Hepatocyte (in vitro differentiated cells): ENCODE measurements around the gene MAPK8. TPM values are rescaled to one million over a fixed set of nuclear protein-coding genes. Genes with fewer than 3 reads are reported as not detected.
A peak's percentile ranks its signal among the peaks of the same experiment; 100 is the strongest.

Source experiments
- DNase-seq: peaks from one replicate; pipeline ENCODE4 v3.0.0-alpha.2; 2016; ENCODE audit warnings: low spot score
- H2AFZ ChIP-seq: fragments of 200-600 bp; sonication (generic); 2 replicates; pipeline ENCODE4 v1.6.0; 2016; ENCODE audit warnings: antibody characterized with exemption, mild to moderate bottlenecking
- H3K27ac ChIP-seq: fragments of 200-600 bp; sonication (generic); 2 replicates; pipeline ENCODE4 v1.5.1; 2016; ENCODE audit warnings: mild to moderate bottlenecking
- H3K27me3 ChIP-seq: fragments of 200-600 bp; sonication (generic); 2 replicates; pipeline ENCODE4 v1.6.1; 2016
- H3K36me3 ChIP-seq: fragments of 200-600 bp; sonication (generic); replicated peaks from 2 replicates; pipeline ENCODE4 v1.5.1; 2016; ENCODE audit warnings: low read depth; ENCODE audit not compliant: insufficient read depth
- H3K4me1 ChIP-seq: fragments of 200-600 bp; sonication (generic); 2 replicates; pipeline ENCODE4 v1.5.1; 2016; ENCODE audit warnings: mild to moderate bottlenecking, moderate library complexity; ENCODE audit not compliant: insufficient read depth
- H3K4me2 ChIP-seq: fragments of 200-600 bp; sonication (generic); 2 replicates; pipeline ENCODE4 v1.6.0; 2016
- H3K4me3 ChIP-seq: fragments of 200-600 bp; sonication (generic); 2 replicates; pipeline ENCODE4 v1.5.1; 2016; ENCODE audit warnings: mild to moderate bottlenecking
- H3K79me2 ChIP-seq: fragments of 200-600 bp; sonication (generic); 2 replicates; pipeline ENCODE4 v1.6.0; 2017; ENCODE audit warnings: mild to moderate bottlenecking
- H3K9me2 ChIP-seq: fragments of 200-600 bp; sonication (generic); replicated peaks from 2 replicates; pipeline ENCODE4 v1.6.0; 2017; ENCODE audit warnings: mild to moderate bottlenecking; ENCODE audit not compliant: insufficient read depth
- H3K9me3 ChIP-seq: fragments of 200-600 bp; sonication (generic); 2 replicates; pipeline ENCODE4 v1.5.1; 2016; ENCODE audit warnings: low read depth, mild to moderate bottlenecking
- H4K20me1 ChIP-seq: fragments of 200-600 bp; sonication (generic); 2 replicates; pipeline ENCODE4 v1.6.0; 2016; ENCODE audit warnings: mild to moderate bottlenecking; ENCODE audit not compliant: insufficient read depth, poor library complexity, severe bottlenecking
- CTCF ChIP-seq: fragments of 200-600 bp; sonication (generic); IDR thresholded peaks from 2 replicates; pipeline ENCODE4 v1.5.1; 2016; ENCODE audit warnings: antibody characterized with exemption, mild to moderate bottlenecking; ENCODE audit not compliant: poor library complexity
- EZH2 ChIP-seq: fragments of 200-600 bp; sonication (generic); IDR thresholded peaks from 2 replicates; pipeline ENCODE4 v1.6.1; 2016; ENCODE audit warnings: antibody characterized with exemption, mild to moderate bottlenecking, borderline replicate concordance
- EZH2phosphoT487 ChIP-seq: fragments of 200-600 bp; sonication (generic); IDR thresholded peaks from one replicate; pipeline ENCODE4 v1.6.1; 2018; ENCODE audit warnings: antibody characterized with exemption, mild to moderate bottlenecking, low read depth, moderate library complexity; ENCODE audit not compliant: unreplicated experiment, severe bottlenecking
- WGBS: methylation state at CpG from one replicate; pipeline ENCODE4 v1.1.6; 2016; ENCODE audit warnings: low lambda C conversion rate; ENCODE audit errors: missing lambda C conversion rate; 5-methylcytosine and 5-hydroxymethylcytosine counted together
- polyA plus RNA-seq: library from polyadenylated mRNA; unstranded; fragments of >200 nt; fragmentation: Nextera tagmentation; extraction: Ambion mirVana; gene quantifications from 2 replicates; pipeline ENCODE4 v1.2.1, GENCODE V29; 2016
- total RNA-seq: library from RNA; depleted of rRNA; stranded (reverse); fragments of >200 nt; gene quantifications from 2 replicates; pipeline ENCODE4 v1.2.3, GENCODE V29; 2014

MAPK8 gene
- total and polyA plus RNA-seq, 2 experiments from 2014 or later: 20.9 to 73.2 TPM

GRCh38 chr10:48406204-48406603 lies 99.7 kb downstream of the MAPK8 start:
- Histone ChIP-seq H4K20me1 (no peaks in the 10 kb centered on the region), H3K4me2 (no peak overlapping the region), H3K4me1 (peaks cover 3% of the 10 kb centered on the region), H3K36me3 (no peaks in the 10 kb centered on the region), H2AFZ (no peak overlapping the region), H3K9me3 (no peaks in the 10 kb centered on the region), H3K9me2 (no peaks in the 10 kb centered on the region), H3K4me3 (no peak overlapping the region), H3K27ac (peak overlapping the region; percentile 26), H3K27me3 (no peaks in the 10 kb centered on the region), H3K79me2 (peaks cover 14% of the 10 kb centered on the region)
- 77% methylated on average over 3 of the region's 3 CpGs for WGBS
- DNase-seq: peak; percentile 46
- TF ChIP-seq CTCF (no peak), EZH2phosphoT487 (no peak), EZH2 (no peak)

- no peak overlapping the region for H2AFZ ChIP-seq
- no peaks in the 10 kb centered on the region for H3K9me2 ChIP-seq
- H3K27ac ChIP-seq: peak overlapping the region; percentile 26
- no peak overlapping the region for H3K4me2 ChIP-seq
- H3K27me3 ChIP-seq: no peaks in the 10 kb centered on the region
- DNase-seq: no peak
- peaks cover 3% of the 10 kb centered on the region for H3K4me1 ChIP-seq
- no peaks in the 10 kb centered on the region for H4K20me1 ChIP-seq
- H3K9me3 ChIP-seq: no peaks in the 10 kb centered on the region
- TF ChIP-seq CTCF (no peak), EZH2 (no peak), EZH2phosphoT487 (no peak)
- no peak overlapping the region for H3K4me3 ChIP-seq
- no peaks in the 10 kb centered on the region for H3K36me3 ChIP-seq
- peaks cover 12% of the 10 kb centered on the region for H3K79me2 ChIP-seq
- WGBS: 94% methylated on average over 4 of the region's 4 CpGs
Measured at GRCh38 chr10:48406658-48407057, 100.2 kb downstream of the MAPK8 start.

- no peaks in the 10 kb centered on the region for H4K20me1 ChIP-seq
- H3K27ac ChIP-seq: no peak overlapping the region
- no peaks in the 10 kb centered on the region for H3K9me2 ChIP-seq
- no peaks in the 10 kb centered on the region for H3K36me3 ChIP-seq
- 97% methylated on average over 6 of the region's 6 CpGs for WGBS
- peaks cover 11% of the 10 kb centered on the region for H3K9me3 ChIP-seq
- H3K4me1 ChIP-seq: peaks cover 3% of the 10 kb centered on the region
- H3K79me2 ChIP-seq: no peaks in the 10 kb centered on the region
- H2AFZ ChIP-seq: no peak overlapping the region
- no peaks in the 10 kb centered on the region for H3K27me3 ChIP-seq
- H3K4me2 ChIP-seq: no peak overlapping the region
- no peak for TF ChIP-seq EZH2
- no peak for TF ChIP-seq EZH2phosphoT487
- TF ChIP-seq CTCF: no peak
- no peak overlapping the region for H3K4me3 ChIP-seq
- no peak for DNase-seq
Measured at GRCh38 chr10:48410503-48410902, 104.0 kb downstream of the MAPK8 start.

GRCh38 chr10:48411510-48411909 lies 105.0 kb downstream of the MAPK8 start:
- WGBS: 93% methylated on average over 2 of the region's 2 CpGs
- peaks cover 2% of the 10 kb centered on the region for H3K4me1 ChIP-seq
- no peak overlapping the region for H3K4me2 ChIP-seq
- H3K9me2 ChIP-seq: no peaks in the 10 kb centered on the region
- DNase-seq: no peak
- no peaks in the 10 kb centered on the region for H3K36me3 ChIP-seq
- H3K27me3 ChIP-seq: no peaks in the 10 kb centered on the region
- no peak overlapping the region for H3K27ac ChIP-seq
- no peaks in the 10 kb centered on the region for H3K79me2 ChIP-seq
- no peak for TF ChIP-seq EZH2
- no peak for TF ChIP-seq EZH2phosphoT487
- TF ChIP-seq CTCF: no peak
- peaks cover 11% of the 10 kb centered on the region for H3K9me3 ChIP-seq
- H4K20me1 ChIP-seq: no peaks in the 10 kb centered on the region
- no peak overlapping the region for H2AFZ ChIP-seq
- no peak overlapping the region for H3K4me3 ChIP-seq
